RCC 7860 (cell line): ENCODE data around the gene ENTR1.

Experiments used
- DNase-seq: peaks from one replicate; pipeline ENCODE4 v3.0.0-alpha.2; 2015; ENCODE audit warnings: low spot score
- FAIRE-seq: peaks from 2 replicates; lab custom pipeline; 2012; peaks lifted over from hg19 to GRCh38; lab: Jason Lieb, UNC

Gene ENTR1

GRCh38 chr9:136410500-136411287 lies at the start of gene ENTR1, which contains the start of gene PMPCA:
TSS of gene ENTR1 (minus strand) at chr9:136410614. CDS start at chr9:136410397, 217 bp downstream.
TSS of gene PMPCA (plus strand) at chr9:136410658. CDS start at chr9:136410669, 11 bp downstream.
- DNase-seq (peak; percentile 74), FAIRE-seq (no peak)

GRCh38 chr9:136459425-136459824 lies 49.0 kb upstream of the ENTR1 start:
- FAIRE-seq (no peak), DNase-seq (no peak)

GRCh38 chr9:136457326-136457725 lies 46.9 kb upstream of the ENTR1 start:
- FAIRE-seq (no peak), DNase-seq (no peak)

- DNase-seq = no peak
- no peak for FAIRE-seq
Observed at GRCh38 chr9:136456258-136456657, 45.8 kb upstream of the ENTR1 start.

- FAIRE-seq = no peak
- no peak for DNase-seq
Observed at GRCh38 chr9:136455043-136456002, 44.9 kb upstream of the ENTR1 start.

- FAIRE-seq (no peak), DNase-seq (no peak)
Observed at GRCh38 chr9:136454026-136454796, 43.8 kb upstream of the ENTR1 start.

- DNase-seq = no peak
- FAIRE-seq = no peak
Observed at GRCh38 chr9:136453326-136453725, 42.9 kb upstream of the ENTR1 start.

- DNase-seq (no peak), FAIRE-seq (no peak)
Observed at GRCh38 chr9:136451221-136451877, 40.9 kb upstream of the ENTR1 start.

- FAIRE-seq = no peak
- no peak for DNase-seq
Observed at GRCh38 chr9:136448655-136449054, 38.2 kb upstream of the ENTR1 start.

GRCh38 chr9:136447173-136447778 lies 36.9 kb upstream of the ENTR1 start:
- no peak for FAIRE-seq
- DNase-seq = no peak

- DNase-seq (no peak), FAIRE-seq (no peak)
Observed at GRCh38 chr9:136445799-136446198, 35.4 kb upstream of the ENTR1 start.

- FAIRE-seq = no peak
- no peak for DNase-seq
Observed at GRCh38 chr9:136444102-136444501, 33.7 kb upstream of the ENTR1 start.

- DNase-seq (no peak), FAIRE-seq (no peak)
Observed at GRCh38 chr9:136443687-136444086, 33.3 kb upstream of the ENTR1 start.

- DNase-seq = no peak
- no peak for FAIRE-seq
Observed at GRCh38 chr9:136443087-136443486, 32.7 kb upstream of the ENTR1 start.

GRCh38 chr9:136442265-136442664 lies 31.9 kb upstream of the ENTR1 start:
- DNase-seq = no peak
- no peak for FAIRE-seq

GRCh38 chr9:136441681-136442245 lies 31.3 kb upstream of the ENTR1 start:
- DNase-seq (no peak), FAIRE-seq (no peak)

- DNase-seq (no peak), FAIRE-seq (no peak)
Observed at GRCh38 chr9:136441191-136441680, 30.8 kb upstream of the ENTR1 start.

GRCh38 chr9:136439481-136440408 lies 29.3 kb upstream of the ENTR1 start, which contains the start of gene INPP5E:
TSS of gene INPP5E (minus strand) at chr9:136439845. CDS start at chr9:136439419, 426 bp downstream.
- DNase-seq (peak; percentile 21), FAIRE-seq (no peak)
